ENCODE data around the gene MPDZ.

The MPDZ gene

DNA sequence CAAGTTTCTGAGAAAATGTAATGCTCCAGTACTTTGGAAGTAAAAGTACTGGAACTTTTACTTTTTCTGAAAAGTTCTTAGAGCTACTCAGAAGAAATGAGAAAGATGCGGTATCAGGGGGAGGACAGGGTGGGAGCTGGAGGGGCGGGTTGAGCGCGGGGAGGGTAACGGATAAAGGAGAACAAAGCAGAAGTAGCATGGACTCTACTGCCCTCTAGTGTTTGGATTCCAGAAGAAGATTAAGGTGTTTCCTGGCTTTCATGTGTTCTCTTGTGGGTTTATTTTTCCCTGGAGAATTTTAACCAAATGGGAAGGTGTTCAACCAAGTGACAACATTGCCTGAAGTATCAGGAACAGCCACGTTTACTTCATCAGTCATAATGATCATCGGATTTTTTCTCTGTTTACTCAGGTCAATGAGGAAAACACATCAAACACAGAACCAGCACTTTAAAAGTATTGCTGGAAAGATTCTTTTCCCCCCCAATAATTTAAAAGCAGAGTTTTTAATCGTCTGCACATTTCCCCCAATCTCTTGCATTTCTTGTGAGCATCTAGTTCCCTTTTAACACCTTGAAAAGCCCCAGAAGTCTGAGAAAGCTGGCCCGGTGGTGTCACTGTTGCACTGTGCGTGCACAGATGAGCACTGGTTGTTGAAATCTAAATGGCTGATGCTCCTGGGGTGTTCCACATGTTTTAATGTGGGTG is 190.6 kb downstream of the MPDZ start:
- DNase-seq (ENCODE audit: extremely low read depth in 1 of 2, low read depth in 1 of 2): no peak

DNA sequence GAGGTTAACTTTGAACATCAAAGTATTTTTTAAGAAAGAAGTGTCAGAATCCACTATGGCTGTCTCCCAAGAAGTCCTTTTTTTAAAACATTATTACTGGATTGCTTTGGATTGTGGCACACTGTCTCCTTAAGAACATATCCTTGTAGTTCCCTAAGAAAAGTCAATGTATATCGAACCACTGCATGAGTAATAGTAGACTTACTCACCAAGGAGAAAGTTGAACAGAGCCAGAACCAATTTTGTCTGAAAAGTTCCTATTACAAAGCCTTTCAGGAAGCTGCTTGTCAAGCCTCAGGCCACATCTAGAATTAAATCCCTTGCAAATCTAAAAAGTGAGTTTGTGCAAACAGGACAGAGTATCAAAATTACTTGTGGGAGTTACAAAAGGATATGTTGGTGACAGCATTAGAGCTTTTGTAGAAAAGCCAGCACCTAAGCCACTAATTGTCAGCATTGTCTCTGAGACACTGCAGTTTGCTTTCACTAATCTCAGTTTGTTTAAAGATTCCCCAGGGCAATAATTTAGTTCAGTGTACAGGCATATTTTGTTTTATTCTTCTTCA is 195.4 kb downstream of the MPDZ start:
- no peak for DNase-seq (ENCODE audit: extremely low read depth in 1 of 2, low read depth in 1 of 2)

DNA sequence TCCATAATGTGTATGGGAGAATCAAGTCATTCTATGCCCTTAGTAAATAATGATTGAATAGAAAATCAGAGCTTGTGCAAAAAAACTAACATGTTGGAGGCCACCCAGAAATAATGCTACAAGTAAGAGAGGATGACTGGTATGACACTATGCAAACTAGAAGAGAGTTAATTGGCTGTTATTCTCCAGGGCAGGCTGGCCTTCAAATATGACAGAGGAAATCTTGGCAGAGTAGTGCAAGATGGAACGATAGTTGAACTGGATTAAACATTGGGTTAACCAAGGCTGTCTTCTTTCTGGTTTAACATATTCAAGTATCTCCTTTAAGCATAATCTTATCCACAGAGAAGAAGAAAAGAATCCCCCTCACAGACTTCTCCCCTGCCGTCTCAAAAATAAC is 196.1 kb downstream of the MPDZ start:
- DNase-seq (ENCODE audit: extremely low read depth in 1 of 2, low read depth in 1 of 2): no peak

DNA sequence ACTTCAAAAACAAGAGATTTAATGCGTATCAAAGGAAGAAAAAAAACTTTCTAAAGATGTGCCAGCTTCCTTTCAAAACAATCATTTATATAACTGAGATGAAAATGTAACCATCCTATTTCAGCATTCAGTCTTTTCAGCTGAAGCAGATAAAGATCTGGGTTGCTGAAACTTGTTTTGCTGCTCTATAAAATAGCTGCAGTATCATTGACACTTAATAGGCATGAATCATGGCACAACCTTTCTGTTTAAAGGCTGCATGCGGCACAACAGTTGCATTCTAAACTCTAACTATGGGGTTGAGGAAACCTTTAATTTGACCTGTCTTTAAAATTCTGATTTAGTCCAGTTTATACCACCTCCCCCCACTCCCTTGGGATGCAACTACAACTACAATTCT is 196.7 kb downstream of the MPDZ start:
- DNase-seq (ENCODE audit: extremely low read depth in 1 of 2, low read depth in 1 of 2): no peak

DNA sequence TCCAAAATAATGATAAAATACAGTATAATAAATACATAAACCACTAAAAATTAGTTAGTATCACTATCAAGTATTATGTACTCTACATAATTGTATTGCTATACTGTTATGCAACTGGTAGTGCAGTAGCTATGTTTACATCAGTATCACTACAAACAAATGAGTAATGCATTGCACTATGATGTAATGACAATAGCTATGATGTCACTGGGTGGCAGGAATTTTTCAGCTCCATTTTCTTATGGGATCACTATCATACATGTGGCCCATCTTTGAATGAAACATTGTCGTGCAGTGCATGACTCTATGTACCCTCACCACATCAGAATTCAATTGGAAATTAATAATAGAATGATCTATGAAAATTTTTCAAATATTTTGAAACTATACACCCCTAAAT is 201.3 kb downstream of the MPDZ start:
- DNase-seq (ENCODE audit: extremely low read depth in 1 of 2, low read depth in 1 of 2): no peak

DNA sequence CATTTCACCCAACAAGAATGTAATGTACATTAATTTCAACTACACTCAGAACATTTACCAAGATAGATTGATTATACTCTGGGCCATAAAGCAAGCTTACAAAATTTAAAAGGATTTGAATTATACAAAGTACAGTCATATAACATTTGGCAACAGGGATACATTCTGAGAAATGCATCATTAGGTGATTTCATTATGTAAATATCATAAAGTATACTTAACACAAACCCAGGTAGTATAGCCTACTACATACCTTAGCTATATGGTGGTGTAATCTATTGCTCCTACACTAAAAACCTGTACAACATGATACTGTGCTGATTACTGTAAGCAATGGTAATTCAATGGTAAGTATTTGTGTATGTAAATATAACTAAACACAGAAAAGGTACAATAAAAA is 202.9 kb downstream of the MPDZ start:
- no peak for DNase-seq (ENCODE audit: extremely low read depth in 1 of 2, low read depth in 1 of 2)

DNA sequence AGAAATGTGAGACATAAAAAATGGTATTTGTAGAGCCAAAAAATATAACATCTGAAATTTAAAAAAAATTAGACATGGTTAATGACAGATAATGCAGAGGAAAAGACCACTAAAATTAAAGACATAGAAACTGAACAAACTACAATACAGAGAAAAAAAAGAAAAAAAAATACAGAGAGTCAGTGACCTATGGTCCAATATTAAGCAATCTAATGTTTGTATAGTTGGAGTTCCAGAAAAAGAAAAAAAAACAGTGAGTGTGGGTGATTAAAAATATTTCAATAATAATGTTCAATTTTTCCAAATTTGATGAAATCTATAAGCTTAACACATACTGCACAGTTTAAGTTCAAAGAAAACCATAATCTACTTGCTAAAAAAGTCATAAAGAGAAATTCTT is 207.6 kb downstream of the MPDZ start:
- DNase-seq (ENCODE audit: extremely low read depth in 1 of 2, low read depth in 1 of 2): no peak

DNA sequence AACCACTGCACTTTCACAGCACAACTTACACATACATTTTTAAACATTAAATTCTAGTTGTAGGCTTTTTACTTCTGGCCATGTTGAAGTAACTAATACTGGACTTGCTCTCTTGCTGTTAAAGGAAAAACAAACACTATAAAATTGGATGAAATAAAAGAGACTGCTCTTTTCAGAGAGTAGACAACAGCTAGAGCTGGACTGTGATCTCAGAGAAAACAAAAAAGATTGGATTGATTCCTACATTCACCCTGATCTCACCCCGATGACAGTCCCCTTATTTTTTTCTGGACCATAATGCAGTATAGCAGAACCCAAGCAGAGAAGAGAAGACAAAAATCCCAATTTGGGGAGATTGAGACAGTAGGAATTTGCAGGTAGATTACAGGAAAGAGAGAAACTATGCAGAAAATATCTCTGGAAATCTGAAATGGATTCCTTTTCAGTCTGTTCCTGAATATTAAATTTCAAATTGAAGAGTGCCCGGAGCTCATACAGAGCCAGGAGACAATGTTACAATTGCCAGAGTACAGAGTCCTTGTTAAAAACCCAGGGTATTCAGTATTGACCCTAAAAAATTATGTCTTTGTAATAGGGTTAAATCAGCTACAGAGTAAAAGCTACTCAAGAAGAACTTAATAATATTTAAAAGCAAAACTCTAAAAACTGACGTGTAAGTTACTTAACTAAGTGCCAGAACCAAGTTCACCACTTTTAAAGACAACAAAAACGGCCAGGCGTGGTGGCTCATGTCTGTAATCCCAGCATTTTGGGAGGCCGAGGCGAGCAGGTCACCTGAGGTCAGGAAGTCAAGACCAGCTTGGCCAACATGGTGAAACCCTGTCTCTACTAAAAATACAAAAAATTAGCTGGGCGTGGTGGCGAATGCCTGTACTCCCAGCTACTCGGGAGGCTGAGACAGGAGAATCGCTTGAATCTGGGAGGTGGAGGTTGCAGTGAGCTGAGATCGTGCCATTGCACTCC is 208.6 kb downstream of the MPDZ start:
- DNase-seq (ENCODE audit: extremely low read depth in 1 of 2, low read depth in 1 of 2): no peak

DNA sequence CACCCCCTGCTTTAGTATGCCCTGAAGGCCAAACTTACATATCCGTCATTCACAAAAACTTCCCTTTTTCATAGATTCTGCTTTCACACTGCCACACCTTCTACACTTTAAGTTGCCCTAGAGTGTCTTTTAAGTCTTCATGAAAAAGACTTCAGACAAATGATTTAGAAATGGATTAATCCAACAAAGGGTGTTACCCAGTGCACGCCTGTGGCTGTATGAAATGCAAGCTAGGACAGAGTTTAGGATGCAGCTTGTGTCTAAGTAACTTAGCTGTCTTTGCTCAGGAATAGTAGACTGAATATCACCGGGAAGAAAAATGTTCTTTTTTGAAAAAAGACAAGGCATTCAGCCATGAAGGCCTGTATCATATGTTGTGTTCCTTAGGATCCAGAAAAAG is 210.0 kb downstream of the MPDZ start:
- no peak for DNase-seq (ENCODE audit: extremely low read depth in 1 of 2, low read depth in 1 of 2)

DNA sequence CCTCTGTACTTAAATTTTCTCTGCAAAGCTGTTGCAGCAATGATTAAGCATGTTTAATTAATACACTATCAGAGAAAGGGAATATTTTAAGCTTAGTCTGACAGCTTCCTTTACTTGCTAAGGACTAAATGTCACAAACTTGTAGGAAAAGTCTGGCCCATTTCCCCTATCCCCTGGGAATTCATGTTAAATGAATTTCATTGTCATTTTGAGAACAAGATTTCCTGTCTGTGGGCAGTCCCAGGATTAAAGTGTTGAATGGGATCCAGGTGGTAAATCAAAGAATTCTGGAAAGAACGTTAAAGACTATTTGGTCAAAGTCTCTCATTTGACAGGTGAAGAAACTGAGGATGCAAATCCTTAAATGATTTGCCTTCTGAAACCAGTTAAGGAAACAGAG is 214.8 kb downstream of the MPDZ start:
- no peak for DNase-seq (ENCODE audit: extremely low read depth in 1 of 2, low read depth in 1 of 2)

DNA sequence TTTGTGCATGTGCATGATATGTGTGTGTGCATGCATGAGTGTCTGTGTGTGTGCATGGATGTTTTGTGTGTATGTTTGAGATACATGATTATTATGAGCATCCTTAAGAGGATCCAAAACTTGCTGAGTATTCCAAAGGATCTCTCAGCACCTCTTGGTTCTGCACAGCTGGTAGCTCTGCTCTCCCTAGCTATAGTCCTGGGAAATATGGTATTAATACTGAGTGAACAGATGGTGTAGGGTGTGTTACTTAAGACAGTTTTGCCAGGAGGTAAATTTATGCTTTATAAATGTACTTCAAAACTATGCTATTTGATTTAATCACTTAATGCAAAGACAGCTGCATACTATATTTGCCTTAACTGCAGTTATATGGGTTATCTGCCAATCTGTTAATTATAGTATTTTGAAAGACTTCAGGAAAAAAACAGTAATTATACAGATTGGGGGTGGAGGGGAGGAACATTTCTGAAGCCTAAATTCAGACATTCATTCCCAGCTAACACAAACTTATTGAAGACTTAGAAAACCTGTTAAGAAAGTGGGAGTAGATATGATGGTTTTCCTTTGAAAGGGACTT is 215.5 kb downstream of the MPDZ start:
- no peak for DNase-seq (ENCODE audit: extremely low read depth in 1 of 2, low read depth in 1 of 2)

DNA sequence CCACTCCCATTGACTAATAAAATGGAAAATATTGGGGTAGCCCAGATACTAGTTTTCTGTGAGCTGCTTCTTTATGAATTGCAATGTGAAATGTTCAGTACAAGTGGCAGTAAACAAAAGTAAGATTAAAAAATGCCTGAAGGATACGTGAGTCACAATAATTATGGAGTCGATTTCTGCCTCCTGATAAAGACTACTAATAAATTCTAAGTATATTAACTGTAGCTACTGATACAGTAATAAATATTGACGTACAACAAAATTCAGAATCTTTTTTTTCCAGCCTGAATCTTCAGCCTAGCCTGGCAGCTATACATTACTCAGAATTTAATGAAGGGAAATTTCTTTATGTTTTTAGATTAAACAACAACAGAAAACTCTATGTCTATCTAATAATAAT is 218.1 kb downstream of the MPDZ start:
- DNase-seq (ENCODE audit: extremely low read depth in 1 of 2, low read depth in 1 of 2): no peak
